ENCODE data around the gene TRIM73.
"Not testable (repeated sequence)": the region's sequence is repeated elsewhere in the genome, so short reads cannot be mapped to it uniquely, and the experiment has no call there.

GRCh38 chr7:75364079-75364478 lies 31.4 kb upstream of the TRIM73 start:
- TF ChIP-seq CTCF (IDR thresholded peaks at IDR 0.05; ENCODE audit: low read depth, low read length); EZH2phosphoT487 (IDR thresholded peaks at IDR 0.05; ENCODE audit: low read depth): not testable (repeated sequence)

Data from OCI-LY3 (cell line).